Glomerular visceral epithelial cell (primary cell): Measurements from ENCODE around the gene SLC29A2.

Experiments
- DNase-seq: peaks from one replicate; pipeline ENCODE4 v3.0.0-alpha.2; 2016; ENCODE audit errors: extremely low spot score

The SLC29A2 gene

DNA sequence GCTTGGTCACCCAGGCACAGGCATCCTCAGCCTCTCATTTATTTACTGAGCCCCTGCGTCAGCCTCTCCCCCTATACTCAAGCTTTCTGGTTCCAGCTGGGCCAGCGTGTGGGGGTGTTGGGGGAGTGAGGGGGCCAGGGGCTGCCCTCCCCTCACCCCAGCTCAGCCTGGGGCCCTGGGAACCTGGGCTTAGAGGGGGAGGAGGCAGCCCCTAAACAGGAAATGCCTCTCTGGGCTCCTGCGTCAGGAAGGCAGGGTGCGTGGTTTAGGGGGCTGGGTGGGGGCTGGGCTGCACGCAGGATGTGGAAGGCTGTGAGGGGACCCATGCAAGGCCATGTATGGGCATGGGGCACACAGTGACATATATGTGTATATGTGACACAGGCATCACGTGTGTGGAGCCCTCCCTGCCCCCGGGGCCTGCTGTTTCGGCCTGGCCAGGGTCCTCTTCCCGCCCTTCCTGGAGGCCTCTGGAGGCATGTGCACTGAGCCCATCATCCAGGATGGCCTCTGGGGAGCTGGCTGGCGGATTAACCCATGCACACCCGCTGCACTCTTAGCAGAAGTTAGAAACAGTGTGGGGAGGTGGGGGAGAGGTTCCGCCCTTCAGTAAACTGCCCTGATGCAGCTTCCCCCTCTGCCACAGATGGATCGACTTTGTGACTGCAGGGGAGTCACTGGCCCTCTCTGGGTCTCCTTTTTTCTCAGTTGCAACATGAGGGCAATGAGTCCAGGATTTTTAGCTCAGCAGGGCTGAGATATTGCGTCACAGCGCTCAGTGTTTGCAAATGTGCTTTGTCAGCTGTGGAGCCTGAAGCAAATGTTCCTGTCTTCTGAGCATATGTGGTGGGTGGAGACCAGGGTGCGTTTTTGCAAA is 53.6 kb downstream of the SLC29A2 start:
- DNase-seq, result no peak

- DNase-seq, result no peak
Observed at GRCh38 chr11:66317322-66317722, 54.2 kb downstream of the SLC29A2 start.

DNA sequence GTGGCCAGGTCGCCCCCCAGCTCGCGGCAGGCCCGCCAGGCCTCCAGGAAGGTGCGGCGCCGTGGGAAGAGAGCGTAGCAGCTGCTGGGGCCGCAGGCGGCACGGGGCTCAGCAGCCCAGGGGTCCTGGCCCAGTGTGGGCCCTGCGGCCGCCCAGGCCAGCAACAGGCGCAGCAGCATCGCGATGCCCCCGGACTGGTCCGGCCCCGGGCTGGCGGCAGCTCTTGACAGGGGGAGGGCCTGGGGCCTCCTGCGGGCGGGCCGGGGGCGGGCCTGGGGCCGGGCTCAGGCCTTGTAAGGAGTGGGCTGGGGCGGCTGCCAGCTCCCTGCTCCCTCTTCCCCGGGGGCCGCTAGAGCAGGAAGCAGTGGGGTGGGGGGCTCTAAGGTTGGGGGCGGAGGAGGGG is 54.7 kb downstream of the SLC29A2 start, which contains the start of gene CD248:
Gene CD248, minus strand, starts transcription at position 196 of the 403 bp plus-strand sequence. Its CDS starts 17 bp downstream, at position 179.
- no peak for DNase-seq

- DNase-seq, result no peak
Observed at GRCh38 chr11:66315921-66316811, 55.4 kb downstream of the SLC29A2 start.

- DNase-seq, result no peak
Observed at GRCh38 chr11:66315498-66315885, 56.1 kb downstream of the SLC29A2 start.

DNA sequence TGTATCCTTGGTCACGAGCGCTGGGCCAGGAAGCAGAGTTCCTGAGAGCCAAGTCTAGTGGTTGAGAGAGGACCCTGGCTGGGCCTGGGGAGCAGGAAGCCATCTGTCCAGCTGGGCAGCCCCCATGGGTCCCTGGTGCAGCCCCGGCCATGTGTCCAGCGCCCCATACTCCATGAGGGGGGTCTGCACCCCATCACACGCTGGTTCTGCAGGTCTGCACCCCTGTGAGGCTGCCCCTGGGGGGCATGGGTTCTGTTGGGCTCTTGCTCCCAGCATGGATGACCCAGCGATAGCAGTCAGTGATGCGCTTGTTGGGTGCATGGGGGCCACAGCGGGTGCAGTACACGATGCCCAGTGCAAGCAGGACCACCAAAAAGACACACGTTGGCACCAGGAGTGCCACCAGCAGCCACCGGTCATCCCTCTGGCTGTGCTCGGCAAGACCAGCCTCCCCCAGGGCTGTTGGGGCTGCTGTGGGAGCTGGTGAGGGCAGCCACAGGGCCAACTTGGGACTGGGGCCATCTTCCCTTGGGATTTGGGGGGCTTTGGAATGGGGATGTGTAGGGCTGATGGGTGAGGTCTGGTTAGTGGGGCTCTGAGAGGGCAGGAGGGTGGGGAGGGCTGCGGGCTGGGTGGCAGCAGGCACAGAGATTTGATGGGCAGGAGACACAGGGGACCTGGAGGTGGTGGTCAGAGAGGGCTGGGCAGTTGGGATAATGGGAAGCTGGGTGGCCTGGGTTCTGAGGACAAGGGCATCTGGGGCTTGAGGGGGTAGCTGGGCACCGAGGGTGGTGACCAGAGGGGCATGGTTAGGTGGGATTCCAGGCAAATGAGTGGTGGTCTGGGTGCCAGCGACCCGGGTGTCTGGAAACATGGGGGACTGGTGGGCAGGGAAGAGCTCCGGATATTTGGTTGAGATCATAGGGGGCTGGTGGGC is 56.7 kb downstream of the SLC29A2 start:
- DNase-seq, result no peak

DNA sequence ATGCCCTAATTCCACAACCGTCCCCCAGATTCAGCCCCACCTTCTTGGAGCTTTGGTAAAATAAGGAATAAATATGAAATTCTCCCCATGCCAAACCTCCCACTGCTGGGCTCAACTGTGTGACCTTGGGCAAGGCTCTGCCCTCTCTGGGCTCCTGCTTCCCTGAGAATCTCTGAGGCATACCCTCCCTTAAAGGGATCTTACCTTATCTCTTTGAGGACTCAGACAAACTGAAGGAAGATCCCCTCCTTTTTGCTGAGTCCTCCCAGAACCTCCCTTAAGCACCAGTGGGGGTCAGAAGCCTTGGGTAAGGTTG is 57.4 kb downstream of the SLC29A2 start:
- no peak for DNase-seq

- no peak for DNase-seq
Observed at GRCh38 chr11:66313321-66314185, 58.0 kb downstream of the SLC29A2 start.

DNA sequence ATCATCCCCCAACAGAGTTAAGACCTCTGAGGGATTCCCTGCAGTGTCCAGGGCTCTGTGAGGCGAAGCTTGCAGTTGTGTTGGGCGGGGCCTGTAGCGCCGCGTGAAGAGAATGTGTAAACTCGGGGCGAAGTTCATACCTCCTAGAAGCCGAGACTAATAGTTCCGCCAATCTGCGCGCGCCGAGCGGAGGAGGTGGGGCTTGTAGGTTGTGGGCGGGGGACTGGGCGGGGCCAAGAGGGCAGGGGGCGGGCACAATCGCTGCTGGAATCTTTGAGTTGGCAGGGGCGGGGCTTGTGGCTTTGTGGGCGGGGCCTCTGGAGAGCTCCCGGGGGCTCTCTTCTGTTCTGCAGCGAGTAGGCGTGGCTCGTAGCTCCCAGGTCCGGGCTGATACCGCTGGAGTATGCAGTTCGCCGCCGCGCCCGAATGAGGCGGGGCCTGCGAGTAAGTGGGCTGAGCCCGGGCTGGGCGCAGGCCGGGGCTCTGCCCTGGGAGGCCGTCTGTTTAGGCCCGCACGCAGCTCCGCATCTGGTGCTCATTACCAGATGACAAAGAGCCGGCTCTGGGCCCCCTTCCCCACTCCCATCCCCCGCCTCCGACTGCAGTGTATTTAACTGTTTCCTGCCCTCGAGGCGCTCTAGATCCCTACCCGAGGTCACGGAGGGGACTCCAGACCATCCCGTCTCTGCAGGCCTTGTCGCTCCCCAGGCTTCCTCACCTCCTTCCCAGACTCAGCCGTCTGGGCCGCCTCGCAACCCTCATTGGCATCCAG is 58.8 kb downstream of the SLC29A2 start:
- peak; percentile 98 for DNase-seq
